ENCODE data around the gene KLK15.

DNA sequence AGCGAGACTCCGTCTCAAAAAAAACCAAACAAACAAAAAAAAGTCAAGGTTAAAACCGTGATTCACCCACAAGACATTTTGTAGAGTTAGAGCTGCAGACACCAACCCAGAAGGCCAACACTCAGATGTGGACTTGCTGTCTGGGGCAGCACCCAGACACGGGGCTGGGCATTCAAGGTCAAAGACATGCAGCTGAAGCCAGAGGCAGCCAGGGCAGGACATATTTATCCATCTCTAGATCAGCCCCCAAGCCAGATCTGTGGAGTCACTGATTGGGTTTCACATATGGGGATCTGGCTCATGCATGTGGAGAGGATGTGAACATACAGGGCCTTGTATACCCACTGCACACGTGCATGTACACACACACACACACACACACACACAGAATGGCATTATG, 3.6 kb downstream of the KLK15 start:
- no peak for TF ChIP-seq CTCF (IDR thresholded peaks at IDR 0.05)
- TF ChIP-seq POLR2A (IDR thresholded peaks at IDR 0.05) = no peak

All from heart left ventricle (tissue), 13 donors.